ENCODE data around the gene ABHD8.

DNA sequence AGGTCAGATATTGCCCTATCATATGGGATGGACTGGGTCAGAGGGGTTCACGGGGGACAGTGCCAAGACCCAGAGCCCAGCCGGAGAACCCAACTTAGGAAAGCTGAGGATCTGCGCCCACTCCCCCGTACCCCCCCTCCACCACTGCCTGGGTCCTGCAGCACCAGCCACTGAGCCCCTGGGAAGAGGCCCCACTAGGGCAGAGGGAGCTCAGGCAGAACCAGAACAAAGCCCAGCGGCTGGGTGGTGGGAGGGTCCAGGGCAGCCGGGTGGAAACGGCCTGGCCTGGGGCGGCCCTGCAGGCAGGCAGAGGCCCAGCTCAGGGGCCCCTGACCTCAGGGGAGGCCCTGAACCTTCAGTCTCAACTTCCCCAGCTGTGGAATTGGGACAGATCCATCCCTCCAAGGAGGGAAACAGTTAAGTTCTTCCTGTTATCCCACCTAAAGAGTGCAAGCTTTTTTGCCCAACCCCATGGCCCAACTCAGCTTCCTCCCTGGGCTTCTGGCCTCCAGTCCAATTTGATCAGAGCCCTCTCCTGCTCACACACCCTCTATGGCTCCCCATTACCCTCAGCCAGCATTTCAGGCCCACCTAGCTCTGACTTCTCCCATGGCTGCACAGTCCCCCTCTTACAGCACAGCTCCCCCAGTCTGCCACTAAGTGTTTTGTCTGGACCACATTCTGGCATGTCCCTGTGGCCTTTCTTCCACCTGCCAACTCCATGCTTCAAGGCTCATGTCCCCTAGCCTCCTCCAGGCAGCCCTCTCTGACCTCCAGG, 60.6 kb downstream of the ABHD8 start:
- no peak for TF ChIP-seq EZH2 (IDR thresholded peaks at IDR 0.05; ENCODE audit: insufficient read depth, poor library complexity, severe bottlenecking)
- no peak for TF ChIP-seq EZH2phosphoT487 (IDR thresholded peaks at IDR 0.05; ENCODE audit: insufficient read depth, low read depth)

Data from GM23248 (cell line).